GM12892 (cell line): Measurements from ENCODE around the gene RANBP17.

Source experiments
- POLR2A ChIP-seq: IDR thresholded peaks from 2 replicates; pipeline ENCODE4 v1.6.1; 2011; ENCODE audit warnings: low read depth, low read length, control low read depth
- POLR2AphosphoS5 ChIP-seq: IDR thresholded peaks from 2 replicates; pipeline ENCODE4 v1.6.1; 2011; ENCODE audit warnings: low read depth, low read length, control low read depth

GRCh38 chr5:171162596-171162995 lies 300.8 kb downstream of the RANBP17 start:
- TF ChIP-seq POLR2A (no peak), POLR2AphosphoS5 (no peak)
